Measurements from ENCODE around the gene LRP1B.

The LRP1B gene

DNA sequence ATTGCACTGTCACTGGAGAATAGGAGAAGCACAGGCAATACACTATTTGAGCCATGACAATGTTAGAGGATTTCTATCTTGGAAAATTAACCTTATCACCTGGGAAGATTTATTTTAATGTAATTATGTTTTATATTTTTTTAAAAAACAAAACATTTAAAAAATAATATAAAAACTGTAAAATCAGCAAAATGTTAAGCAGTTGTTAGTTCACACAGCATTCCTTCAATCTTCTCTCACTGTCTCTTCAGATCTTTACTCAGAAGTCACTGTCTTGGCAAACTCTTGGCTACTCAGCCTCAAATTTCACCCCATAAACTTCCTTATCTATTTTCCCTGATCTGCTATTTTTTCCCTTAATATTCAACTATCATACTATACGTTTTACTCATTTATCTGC is 1322.6 kb downstream of the LRP1B start:
- H3K4me3 ChIP-seq (ENCODE audit: low read length), result no peak overlapping the region
- DNase-seq (ENCODE audit: low read depth), result no peak
- TF ChIP-seq CTCF (conservative IDR thresholded peaks at IDR 0.05; ENCODE audit: low read depth, low read length), result no peak

- TF ChIP-seq CTCF (conservative IDR thresholded peaks at IDR 0.05; ENCODE audit: low read depth, low read length), result no peak
- H3K4me3 ChIP-seq (ENCODE audit: low read length), result no peak overlapping the region
- peak; percentile 87 for DNase-seq (ENCODE audit: low read depth)
Measured at GRCh38 chr2:140804700-140805260, 1326.0 kb downstream of the LRP1B start.

- DNase-seq (ENCODE audit: low read depth), result no peak
- no peak for TF ChIP-seq CTCF (conservative IDR thresholded peaks at IDR 0.05; ENCODE audit: low read depth, low read length)
- H3K4me3 ChIP-seq (ENCODE audit: low read length), result no peak overlapping the region
Measured at GRCh38 chr2:140801311-140801710, 1329.5 kb downstream of the LRP1B start.

GRCh38 chr2:140797718-140798117 is 1333.1 kb downstream of the LRP1B start:
- DNase-seq (ENCODE audit: low read depth), result no peak
- H3K4me3 ChIP-seq (ENCODE audit: low read length), result no peak overlapping the region
- no peak for TF ChIP-seq CTCF (conservative IDR thresholded peaks at IDR 0.05; ENCODE audit: low read depth, low read length)

DNA sequence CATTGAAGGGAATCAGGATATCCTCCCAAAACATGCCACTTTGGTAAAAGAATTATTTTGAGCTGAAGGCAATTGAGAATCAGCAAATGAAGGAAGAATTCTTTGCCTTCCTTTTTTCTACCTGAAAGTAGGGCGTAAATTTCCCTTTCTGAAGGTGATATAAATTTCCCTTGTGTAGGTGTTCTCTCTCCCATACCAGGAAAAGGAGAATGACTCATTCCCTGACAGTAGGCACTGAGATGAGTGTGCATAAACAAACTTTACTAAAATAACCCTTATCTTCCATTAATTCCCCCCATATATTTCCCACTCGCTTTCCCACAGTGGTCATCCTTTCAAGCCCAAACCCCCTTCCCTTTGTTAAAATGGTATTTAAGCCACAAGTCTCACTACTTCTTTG is 1339.0 kb downstream of the LRP1B start:
- DNase-seq (ENCODE audit: low read depth), result no peak
- H3K4me3 ChIP-seq (ENCODE audit: low read length), result no peak overlapping the region
- no peak for TF ChIP-seq CTCF (conservative IDR thresholded peaks at IDR 0.05; ENCODE audit: low read depth, low read length)

- no peak for TF ChIP-seq CTCF (conservative IDR thresholded peaks at IDR 0.05; ENCODE audit: low read depth, low read length)
- DNase-seq (ENCODE audit: low read depth), result no peak
- no peak overlapping the region for H3K4me3 ChIP-seq (ENCODE audit: low read length)
Measured at GRCh38 chr2:140786585-140786984, 1344.2 kb downstream of the LRP1B start.

DNA sequence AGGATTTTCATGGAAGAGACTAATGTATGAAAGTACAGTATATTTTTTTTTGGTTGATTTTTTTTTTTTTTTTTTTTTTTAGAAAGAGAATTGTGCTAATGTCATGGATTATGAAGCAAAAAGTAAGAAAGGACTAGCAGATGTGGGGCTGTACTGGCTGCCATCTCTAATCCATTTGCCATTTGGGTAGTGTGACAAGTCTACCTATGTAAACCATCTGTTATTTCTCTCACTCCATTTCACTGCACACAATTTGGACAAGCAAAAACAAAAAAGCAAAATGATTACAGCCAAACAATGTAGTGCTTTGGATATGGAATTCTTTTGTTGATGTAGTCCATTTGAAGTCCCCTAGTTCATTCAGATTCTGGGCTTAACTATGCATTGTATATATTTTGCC is 1355.4 kb downstream of the LRP1B start:
- TF ChIP-seq CTCF (conservative IDR thresholded peaks at IDR 0.05; ENCODE audit: low read depth, low read length), result no peak
- no peak for DNase-seq (ENCODE audit: low read depth)
- no peak overlapping the region for H3K4me3 ChIP-seq (ENCODE audit: low read length)
